Activated T-cell treated with anti-CD3 and anti-CD28 coated beads, Interleukin-2, amount 50 U/mL, for 24 hours (primary cell): ENCODE data around the gene SIMC1.

ENCODE experiments used
- DNase-seq: peaks from one replicate; pipeline ENCODE4 v3.0.0-alpha.2; 2020
- H3K27ac Mint-ChIP-seq: 2 replicates; pipeline ENCODE4 v1.8.0; 2020; ENCODE audit warnings: mild to moderate bottlenecking, mixed read lengths
- H3K27me3 Mint-ChIP-seq: 2 replicates; pipeline ENCODE4 v1.8.0; 2020; ENCODE audit warnings: mixed read lengths
- H3K36me3 Mint-ChIP-seq: 2 replicates; pipeline ENCODE4 v1.8.0; 2020; ENCODE audit warnings: low read depth, mixed read lengths
- H3K4me1 Mint-ChIP-seq: 2 replicates; pipeline ENCODE4 v1.8.0; 2020; ENCODE audit warnings: low read depth, mixed read lengths
- H3K4me3 Mint-ChIP-seq: 2 replicates; pipeline ENCODE4 v1.8.0; 2020; ENCODE audit warnings: mild to moderate bottlenecking, moderate library complexity, mixed read lengths
- H3K9me3 Mint-ChIP-seq: 2 replicates; pipeline ENCODE4 v1.8.0; 2020; ENCODE audit warnings: mixed read lengths

Gene SIMC1

GRCh38 chr5:176392526-176392925, 154.3 kb downstream of the SIMC1 start:
- no peak overlapping the region for H3K4me3 Mint-ChIP-seq
- H3K9me3 Mint-ChIP-seq: no peaks in the 10 kb centered on the region
- peaks cover 9% of the 10 kb centered on the region for H3K4me1 Mint-ChIP-seq
- no peaks in the 10 kb centered on the region for H3K27me3 Mint-ChIP-seq
- peak overlapping the region; percentile 78 for H3K27ac Mint-ChIP-seq
- no peak for DNase-seq
- H3K36me3 Mint-ChIP-seq: peaks cover 81% of the 10 kb centered on the region

GRCh38 chr5:176394096-176394495, 155.9 kb downstream of the SIMC1 start:
- no peaks in the 10 kb centered on the region for H3K27me3 Mint-ChIP-seq
- no peak overlapping the region for H3K27ac Mint-ChIP-seq
- DNase-seq: no peak
- no peaks in the 10 kb centered on the region for H3K9me3 Mint-ChIP-seq
- H3K36me3 Mint-ChIP-seq: peaks cover 79% of the 10 kb centered on the region
- no peak overlapping the region for H3K4me3 Mint-ChIP-seq
- peaks cover 8% of the 10 kb centered on the region for H3K4me1 Mint-ChIP-seq

- Mint-ChIP-seq H3K27ac (no peak overlapping the region), H3K36me3 (peaks cover 73% of the 10 kb centered on the region), H3K27me3 (no peaks in the 10 kb centered on the region), H3K9me3 (no peaks in the 10 kb centered on the region), H3K4me1 (peaks cover 4% of the 10 kb centered on the region), H3K4me3 (no peak overlapping the region)
- DNase-seq: no peak
These were observed 156.9 kb downstream of the SIMC1 start for GRCh38 chr5:176394881-176395675.
